Hematopoietic multipotent progenitor cell treated with erythropoietin and hydrocortisone succinate and interleukin-3 and kit ligand, for 4 days (in vitro differentiated cells): ENCODE data around the gene MGA.

Experiments used
- DNase-seq: peaks from one replicate; pipeline ENCODE4 v3.0.0-alpha.2; 2015

Gene MGA

GRCh38 chr15:41659190-41659589, 1.0 kb upstream of the MGA start:
- peak; percentile 44 for DNase-seq

GRCh38 chr15:41659855-41660234, 360 bp upstream of the MGA start:
- peak; percentile 24 for DNase-seq

GRCh38 chr15:41661078-41661517, 893 bp downstream of the MGA start:
- DNase-seq: no peak

- peak; percentile 95 for DNase-seq
Measured at GRCh38 chr15:41661518-41662225, 1.5 kb downstream of the MGA start.

- no peak for DNase-seq
Measured at GRCh38 chr15:41666353-41666920, 6.2 kb downstream of the MGA start.

GRCh38 chr15:41669701-41670100, 9.5 kb downstream of the MGA start:
- peak; percentile 20 for DNase-seq

GRCh38 chr15:41671656-41672648, 11.7 kb downstream of the MGA start:
- DNase-seq: peak; percentile 17

- no peak for DNase-seq
Measured at GRCh38 chr15:41675337-41675736, 15.1 kb downstream of the MGA start.

- no peak for DNase-seq
Measured at GRCh38 chr15:41678742-41679141, 18.5 kb downstream of the MGA start.

- DNase-seq: no peak
Measured at GRCh38 chr15:41683955-41684354, 23.8 kb downstream of the MGA start.

- no peak for DNase-seq
Measured at GRCh38 chr15:41688671-41689070, 28.5 kb downstream of the MGA start.

GRCh38 chr15:41689083-41689482, 28.9 kb downstream of the MGA start:
- no peak for DNase-seq

GRCh38 chr15:41689834-41690233, 29.6 kb downstream of the MGA start:
- DNase-seq: peak; percentile 67

GRCh38 chr15:41690636-41691035, 30.4 kb downstream of the MGA start:
- no peak for DNase-seq

GRCh38 chr15:41691471-41691870, 31.3 kb downstream of the MGA start:
- peak; percentile 54 for DNase-seq

- DNase-seq: no peak
Measured at GRCh38 chr15:41692049-41692448, 31.8 kb downstream of the MGA start.

- no peak for DNase-seq
Measured at GRCh38 chr15:41693757-41694156, 33.6 kb downstream of the MGA start.

- DNase-seq: peak; percentile 94
Measured at GRCh38 chr15:41695750-41696436, 35.7 kb downstream of the MGA start.

- no peak for DNase-seq
Measured at GRCh38 chr15:41698779-41699178, 38.6 kb downstream of the MGA start.

- DNase-seq: no peak
Measured at GRCh38 chr15:41703120-41703519, 42.9 kb downstream of the MGA start.

GRCh38 chr15:41713047-41713446, 52.8 kb downstream of the MGA start:
- no peak for DNase-seq

GRCh38 chr15:41714291-41714690, 54.1 kb downstream of the MGA start:
- no peak for DNase-seq

GRCh38 chr15:41716864-41717263, 56.7 kb downstream of the MGA start:
- DNase-seq: no peak
